Measurements from ENCODE around the gene NRSN2.

DNA sequence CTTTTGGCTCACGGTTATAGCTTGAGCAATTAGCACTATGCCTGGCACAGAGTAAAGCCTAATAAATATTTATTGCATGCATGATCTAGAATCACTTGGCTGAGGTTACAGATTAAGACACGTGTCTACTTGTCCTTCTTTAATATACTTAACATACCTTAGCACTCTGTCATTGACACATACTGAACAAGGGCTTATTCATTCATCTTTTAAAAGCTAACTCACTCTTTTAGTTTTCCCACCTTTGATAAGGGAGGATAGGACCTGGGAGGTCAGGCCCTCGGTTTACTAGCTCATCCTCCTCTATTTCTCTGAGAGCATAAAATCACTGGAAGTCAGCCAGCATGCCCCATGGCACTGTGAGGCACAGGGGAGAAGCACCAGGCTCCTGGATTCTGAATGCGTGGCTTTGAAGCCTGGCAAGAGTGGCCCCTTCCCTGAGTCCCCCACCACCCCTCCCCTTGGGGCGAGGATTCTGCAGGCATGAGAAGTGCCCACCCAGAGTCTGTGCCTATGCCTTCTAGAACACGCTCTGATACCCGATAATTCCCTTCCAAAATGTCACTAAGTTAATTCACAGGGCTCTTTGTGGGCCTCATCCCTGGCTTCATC is 38.4 kb upstream of the NRSN2 start:
- TF ChIP-seq, protein P1, sequence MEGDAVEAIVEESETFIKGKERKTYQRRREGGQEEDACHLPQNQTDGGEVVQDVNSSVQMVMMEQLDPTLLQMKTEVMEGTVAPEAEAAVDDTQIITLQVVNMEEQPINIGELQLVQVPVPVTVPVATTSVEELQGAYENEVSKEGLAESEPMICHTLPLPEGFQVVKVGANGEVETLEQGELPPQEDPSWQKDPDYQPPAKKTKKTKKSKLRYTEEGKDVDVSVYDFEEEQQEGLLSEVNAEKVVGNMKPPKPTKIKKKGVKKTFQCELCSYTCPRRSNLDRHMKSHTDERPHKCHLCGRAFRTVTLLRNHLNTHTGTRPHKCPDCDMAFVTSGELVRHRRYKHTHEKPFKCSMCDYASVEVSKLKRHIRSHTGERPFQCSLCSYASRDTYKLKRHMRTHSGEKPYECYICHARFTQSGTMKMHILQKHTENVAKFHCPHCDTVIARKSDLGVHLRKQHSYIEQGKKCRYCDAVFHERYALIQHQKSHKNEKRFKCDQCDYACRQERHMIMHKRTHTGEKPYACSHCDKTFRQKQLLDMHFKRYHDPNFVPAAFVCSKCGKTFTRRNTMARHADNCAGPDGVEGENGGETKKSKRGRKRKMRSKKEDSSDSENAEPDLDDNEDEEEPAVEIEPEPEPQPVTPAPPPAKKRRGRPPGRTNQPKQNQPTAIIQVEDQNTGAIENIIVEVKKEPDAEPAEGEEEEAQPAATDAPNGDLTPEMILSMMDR (IDR thresholded peaks at IDR 0.05): no peak
- no peak for TF ChIP-seq POLR2A (IDR thresholded peaks at IDR 0.05)
